NT2/D1 (cell line): Measurements from ENCODE around the gene AQP2.

Experiments
- YY1 ChIP-seq: IDR thresholded peaks from 2 replicates; pipeline ENCODE4 v1.6.1; 2011; ENCODE audit not compliant: insufficient read length, insufficient read depth
- ZNF274 ChIP-seq: IDR thresholded peaks from 2 replicates; pipeline ENCODE4 v1.6.1; 2011; ENCODE audit warnings: mild to moderate bottlenecking, low read depth, low read length

- no peak for TF ChIP-seq YY1
- TF ChIP-seq ZNF274: no peak
These were observed 12.8 kb upstream of the AQP2 start for GRCh38 chr12:49937639-49938300.
